GM12864 (cell line): ENCODE data around the gene RNF152.

ENCODE experiments used
- DNase-seq: peaks from one replicate; pipeline ENCODE4 v3.0.0-alpha.2; 2011; ENCODE audit warnings: low read depth
- H3K4me3 ChIP-seq: 2 replicates; pipeline ENCODE4 v1.5.1; 2011; ENCODE audit warnings: mild to moderate bottlenecking, low read depth, low read length, control low read depth
- CTCF ChIP-seq: IDR thresholded peaks from 2 replicates; pipeline ENCODE4 v1.5.1; 2011; ENCODE audit warnings: low read depth, mild to moderate bottlenecking, moderate library complexity, low read length, control low read depth, inconsistent platforms; ENCODE audit errors: missing control alignments

The RNF152 gene

DNA sequence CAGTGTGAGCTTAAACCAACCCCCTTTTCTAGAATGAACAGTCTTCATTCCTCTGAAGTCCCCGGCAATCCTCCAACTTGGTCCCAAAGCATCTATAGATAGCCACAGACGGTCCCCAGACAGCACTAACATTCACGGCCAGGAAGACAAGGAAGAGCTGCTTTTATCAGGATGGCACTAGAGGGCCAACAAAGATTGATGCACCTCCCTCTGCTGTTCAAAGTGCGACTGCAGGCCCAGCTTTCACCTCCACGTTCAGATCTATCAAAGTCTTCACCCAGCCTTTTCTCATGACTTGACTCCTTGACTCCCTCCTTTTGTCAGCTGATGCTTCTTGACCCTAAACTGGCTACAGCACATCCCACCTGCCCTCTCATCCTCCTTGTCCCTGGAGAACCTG is 54.3 kb downstream of the RNF152 start:
- TF ChIP-seq CTCF: no peak
- DNase-seq: no peak
- no peak overlapping the region for H3K4me3 ChIP-seq

DNA sequence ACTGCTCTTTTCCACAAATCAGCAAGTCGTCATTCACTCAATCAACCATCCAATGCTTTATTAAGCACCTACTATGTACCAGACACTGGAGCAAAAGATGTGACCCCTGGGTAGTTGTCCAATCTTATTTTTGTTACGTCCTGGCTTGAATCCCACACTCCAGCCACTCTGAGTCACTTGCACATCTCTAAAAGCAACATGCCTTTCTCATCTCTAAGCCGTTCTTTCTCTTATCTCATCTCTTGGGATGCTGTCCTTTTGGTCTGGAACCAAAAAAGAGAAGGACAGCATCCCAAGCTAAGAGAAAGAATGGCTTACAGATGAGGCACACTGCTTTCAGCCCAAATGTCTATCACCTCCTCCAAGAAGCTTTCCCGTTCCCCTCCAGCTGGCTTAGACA is 58.8 kb downstream of the RNF152 start:
- TF ChIP-seq CTCF: no peak
- no peak for DNase-seq
- H3K4me3 ChIP-seq: no peak overlapping the region

DNA sequence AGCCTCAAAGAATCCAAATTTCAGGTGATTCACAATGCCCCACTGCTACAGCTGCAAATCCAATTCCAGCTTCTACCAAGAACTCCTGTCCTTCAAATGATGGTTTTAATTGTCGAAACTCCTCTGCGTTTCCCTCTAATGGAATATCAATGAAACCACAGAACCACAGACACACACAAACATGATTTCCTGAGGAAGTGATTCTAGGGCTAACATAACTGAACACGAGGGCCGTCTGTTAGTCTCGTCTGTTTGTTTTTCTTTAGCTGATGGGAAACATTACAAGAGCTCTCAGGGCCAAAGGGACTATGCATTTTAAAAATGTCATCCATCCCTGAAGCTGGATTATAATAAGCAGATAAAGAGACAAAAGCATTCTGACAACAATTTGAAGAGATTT is 59.4 kb downstream of the RNF152 start:
- no peak overlapping the region for H3K4me3 ChIP-seq
- DNase-seq: no peak

GRCh38 chr18:61832858-61833257 is 59.9 kb downstream of the RNF152 start:
- no peak for TF ChIP-seq CTCF
- no peak overlapping the region for H3K4me3 ChIP-seq

More for the DNA sequence above, 59.4 kb downstream of the RNF152 start:
- no peak for TF ChIP-seq CTCF

GRCh38 chr18:61831071-61831470 is 61.7 kb downstream of the RNF152 start:
- no peak overlapping the region for H3K4me3 ChIP-seq
- TF ChIP-seq CTCF: no peak
- DNase-seq: no peak

More at GRCh38 chr18:61832858-61833257, 59.9 kb downstream of the RNF152 start:
- no peak for DNase-seq

DNA sequence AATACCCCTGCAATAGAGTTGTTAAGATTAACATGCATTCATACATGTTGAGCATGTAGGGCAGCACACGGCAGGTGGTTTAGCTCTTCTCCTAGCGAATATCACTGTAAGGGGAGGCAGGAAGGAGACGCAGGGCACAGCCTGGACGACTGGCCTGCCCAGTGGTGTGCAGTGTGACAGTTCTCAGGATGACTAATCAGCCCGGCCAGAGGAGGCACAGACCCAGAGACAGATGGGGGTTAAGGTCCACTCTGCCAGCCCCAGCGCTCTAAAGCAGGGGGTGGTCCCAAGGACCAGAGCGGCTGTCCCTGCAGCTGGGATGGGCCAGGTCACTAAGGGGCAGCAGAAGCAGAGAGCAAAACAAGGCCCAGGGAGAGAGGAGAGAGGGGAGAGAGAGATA is 63.7 kb downstream of the RNF152 start:
- H3K4me3 ChIP-seq: no peak overlapping the region
- no peak for DNase-seq
- TF ChIP-seq CTCF: no peak

GRCh38 chr18:61827591-61827990 is 65.2 kb downstream of the RNF152 start:
- H3K4me3 ChIP-seq: no peak overlapping the region
- DNase-seq: no peak
- TF ChIP-seq CTCF: no peak
